GM12864 (cell line): ENCODE data around the gene OSCAR.
A peak's percentile ranks its signal among the peaks of the same experiment; 100 is the strongest.
"Not testable (repeated sequence)": the region's sequence is repeated elsewhere in the genome, so short reads cannot be mapped to it uniquely, and the experiment has no call there.

Experiments used
- DNase-seq: peaks from one replicate; pipeline ENCODE4 v3.0.0-alpha.2; 2011; ENCODE audit warnings: low read depth
- H3K4me3 ChIP-seq: 2 replicates; pipeline ENCODE4 v1.5.1; 2011; ENCODE audit warnings: mild to moderate bottlenecking, low read depth, low read length, control low read depth
- CTCF ChIP-seq: IDR thresholded peaks from 2 replicates; pipeline ENCODE4 v1.5.1; 2011; ENCODE audit warnings: low read depth, mild to moderate bottlenecking, moderate library complexity, low read length, control low read depth, inconsistent platforms; ENCODE audit errors: missing control alignments

The OSCAR gene

GRCh38 chr19:54102421-54103169, 2.0 kb upstream of the OSCAR start, which contains the start of gene NDUFA3:
TSS of gene NDUFA3 (plus strand) at chr19:54102855. CDS start at chr19:54102879, 24 bp downstream.
- no peak for TF ChIP-seq CTCF
- peak; percentile 96 for DNase-seq
- H3K4me3 ChIP-seq = peak within 1 kb of the TSS; percentile 81

GRCh38 chr19:54099903-54100255, 724 bp downstream of the OSCAR start:
- H3K4me3 ChIP-seq, DNase-seq: not testable (repeated sequence)

DNA sequence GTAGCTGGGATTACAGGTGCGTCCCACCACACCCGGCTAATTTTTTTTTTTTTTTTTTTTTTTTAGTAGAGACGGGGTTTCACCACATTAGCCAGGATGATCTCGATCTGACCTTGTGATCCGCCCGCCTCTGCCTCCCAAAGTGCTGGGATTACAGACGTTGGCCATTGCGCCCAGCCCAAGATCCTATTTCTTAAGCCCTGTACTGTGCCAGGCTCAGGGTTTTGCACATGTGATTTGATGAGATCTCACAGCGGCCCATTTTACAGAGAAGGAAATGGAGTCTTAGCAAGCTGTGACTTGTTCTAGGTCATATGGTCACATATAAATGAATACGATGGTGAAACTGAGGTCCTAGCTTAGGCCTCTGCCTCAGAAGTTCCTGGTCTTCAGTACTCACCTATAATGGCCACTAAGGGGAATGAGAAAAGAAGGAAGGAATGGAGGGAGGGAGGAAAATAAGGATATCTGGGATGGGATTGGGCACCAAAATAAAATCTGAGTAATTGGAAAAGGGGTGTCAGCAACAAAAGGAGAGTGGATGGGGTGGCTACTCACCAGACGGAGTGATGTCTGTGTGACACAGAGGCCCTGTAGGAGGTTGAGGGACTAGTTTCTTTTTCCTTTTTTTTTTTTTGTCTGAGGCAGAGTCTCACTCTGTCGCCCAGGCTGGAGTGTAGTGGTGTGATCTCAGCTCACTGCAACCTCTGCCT, 1.3 kb downstream of the OSCAR start:
- H3K4me3 ChIP-seq = no peak overlapping the region
- TF ChIP-seq CTCF = no peak

DNA sequence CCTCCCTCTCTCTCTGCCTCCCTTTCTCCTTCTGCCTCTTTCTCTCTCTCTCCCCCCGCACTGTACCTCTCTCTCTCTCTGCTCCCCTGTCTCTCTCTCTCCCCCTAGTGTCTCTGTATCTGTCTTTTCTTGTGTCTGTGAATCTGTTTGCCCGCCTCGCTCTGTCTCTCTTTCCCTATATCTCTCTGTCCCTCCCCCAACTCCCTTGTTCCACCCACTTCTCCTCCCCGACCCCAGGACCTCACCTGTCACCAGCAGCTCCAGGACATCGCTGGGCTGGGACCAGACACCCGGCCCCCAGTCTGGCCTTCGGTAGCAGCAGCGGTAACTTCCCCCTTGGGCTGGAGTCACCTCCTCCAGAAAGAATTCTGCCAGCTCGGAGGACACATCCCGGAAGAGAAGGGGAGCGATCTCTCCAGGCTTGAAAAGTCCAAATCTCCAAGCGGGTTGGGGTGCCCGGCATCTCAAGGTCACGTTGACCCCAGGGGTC, 3.9 kb downstream of the OSCAR start:
- DNase-seq = no peak
- peak; percentile 10 for TF ChIP-seq CTCF
- no peak overlapping the region for H3K4me3 ChIP-seq

More for the DNA sequence above, 1.3 kb downstream of the OSCAR start:
- DNase-seq = no peak

DNA sequence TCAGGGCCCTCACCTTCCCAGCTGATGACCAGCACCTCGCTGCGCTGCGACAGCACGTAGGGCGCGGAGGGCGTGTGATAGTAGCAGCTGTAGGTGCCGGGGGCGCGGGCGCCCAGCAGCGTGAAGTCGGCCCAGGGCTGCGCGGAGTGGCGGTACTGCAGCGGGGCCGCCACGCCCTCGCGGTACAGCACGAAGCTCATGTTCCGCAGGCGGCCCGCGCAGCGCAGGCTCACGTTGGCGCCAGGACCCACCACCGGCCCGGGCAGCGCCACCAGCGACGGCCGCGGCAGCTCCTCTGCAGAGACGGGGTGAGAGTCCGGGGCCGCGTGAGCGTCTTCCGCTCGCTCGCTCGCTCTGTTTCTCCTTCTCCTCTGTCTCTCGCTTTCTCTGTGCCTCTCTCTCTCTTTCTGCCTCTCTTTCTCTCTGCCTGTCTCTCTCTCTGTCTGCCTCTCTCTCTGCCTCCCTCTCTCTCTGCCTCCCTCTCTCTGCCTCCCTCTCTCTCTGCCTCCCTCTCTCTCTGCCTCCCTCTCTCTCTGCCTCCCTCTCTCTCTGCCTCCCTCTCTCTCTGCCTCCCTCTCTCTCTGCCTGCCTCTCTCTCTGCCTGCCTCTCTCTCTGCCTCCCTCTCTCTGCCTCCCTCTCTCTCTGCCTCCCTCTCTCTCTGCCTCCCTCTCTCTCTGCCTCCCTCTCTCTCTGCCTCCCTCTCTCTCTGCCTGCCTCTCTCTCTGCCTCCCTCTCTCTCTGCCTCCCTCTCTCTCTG, 4.6 kb downstream of the OSCAR start:
- H3K4me3 ChIP-seq, DNase-seq: not testable (repeated sequence)

DNA sequence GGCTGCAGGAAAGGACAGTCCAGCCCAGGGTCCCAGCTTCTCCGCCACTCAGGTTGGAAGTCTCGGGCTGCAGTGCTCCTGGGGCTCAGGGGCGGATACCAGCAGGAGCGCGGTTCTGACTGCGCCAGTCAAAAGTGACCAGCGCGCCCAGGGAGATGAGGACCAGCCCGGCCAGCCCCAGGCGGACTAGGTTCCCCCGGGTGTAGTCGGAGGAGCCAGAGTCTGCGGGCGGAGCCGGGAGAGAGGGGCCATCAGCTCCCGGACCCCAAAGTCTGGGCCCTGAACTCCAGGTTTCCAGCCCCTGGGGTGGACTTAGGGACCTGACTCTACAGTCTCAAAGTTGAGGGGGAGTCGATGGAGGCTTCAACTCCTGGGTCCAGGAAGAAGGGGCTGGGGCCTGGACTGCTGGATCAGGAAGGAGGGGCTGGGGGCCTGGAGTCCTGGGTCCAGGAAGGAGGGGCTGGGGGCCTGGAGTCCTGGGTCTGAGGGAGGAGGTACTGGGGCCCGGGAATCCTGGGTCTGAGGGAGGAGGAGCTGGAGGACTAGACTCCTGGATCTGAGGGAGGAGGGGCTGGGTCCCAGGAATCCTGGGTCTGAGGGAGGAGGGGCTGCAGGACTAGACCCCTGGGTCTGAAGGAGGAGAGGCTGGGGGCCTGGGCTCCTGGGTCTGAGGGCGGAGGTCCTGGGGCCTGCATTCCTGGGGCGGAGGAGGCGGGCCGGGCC, 5.3 kb downstream of the OSCAR start:
- no peak for DNase-seq
- no peak overlapping the region for H3K4me3 ChIP-seq
- TF ChIP-seq CTCF = no peak

GRCh38 chr19:54094426-54095000, 6.1 kb downstream of the OSCAR start:
- DNase-seq = no peak
- TF ChIP-seq CTCF = no peak
- H3K4me3 ChIP-seq = no peak overlapping the region
